GM21360 (cell line): ENCODE measurements around the gene ZC3H4.
A peak's percentile ranks its signal among the peaks of the same experiment; 100 is the strongest.

ENCODE experiments used
- ATAC-seq: cut with Tn5 transposase; IDR thresholded peaks from one replicate; pipeline ENCODE4 v1.9.1; 2021; ENCODE audit warnings: mild to moderate bottlenecking, moderate library complexity; ENCODE audit not compliant: unreplicated experiment

ZC3H4 gene

GRCh38 chr19:47134545-47134944 lies 21.0 kb upstream of the ZC3H4 start:
- ATAC-seq = no peak

DNA sequence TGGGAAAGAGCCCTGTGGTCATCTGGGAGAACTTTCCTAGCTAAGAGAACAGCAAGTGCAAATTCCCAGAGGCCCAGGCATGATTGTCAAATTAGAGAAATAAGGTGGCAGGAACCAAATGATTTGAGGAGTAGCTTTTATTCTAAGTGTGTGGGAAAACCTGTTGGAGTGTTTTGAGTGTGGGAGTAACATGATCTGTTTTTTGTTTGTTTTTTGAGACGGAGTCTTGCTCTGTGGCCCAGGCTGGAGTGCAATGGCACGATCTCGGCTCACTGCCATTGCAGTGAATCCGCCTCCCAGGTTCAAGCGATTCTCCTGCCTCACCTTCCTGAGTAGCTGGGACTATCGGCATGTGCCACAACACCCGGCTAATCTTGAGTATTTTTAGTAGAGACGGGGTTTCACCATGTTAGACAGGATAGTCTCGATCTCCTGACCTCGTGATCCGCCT lies 19.5 kb upstream of the ZC3H4 start:
- no peak for ATAC-seq

GRCh38 chr19:47132194-47132852 lies 18.7 kb upstream of the ZC3H4 start:
- ATAC-seq = no peak

- ATAC-seq = peak; percentile 80
Observed at GRCh38 chr19:47130589-47131227, 17.1 kb upstream of the ZC3H4 start, which contains the start of gene SAE1. Gene SAE1, plus strand, starts transcription at chr19:47130835. Its CDS starts 96 bp downstream, at chr19:47130931.

GRCh38 chr19:47130120-47130588 lies 16.6 kb upstream of the ZC3H4 start:
- ATAC-seq = no peak

GRCh38 chr19:47129579-47129978 lies 16.0 kb upstream of the ZC3H4 start:
- ATAC-seq = no peak

DNA sequence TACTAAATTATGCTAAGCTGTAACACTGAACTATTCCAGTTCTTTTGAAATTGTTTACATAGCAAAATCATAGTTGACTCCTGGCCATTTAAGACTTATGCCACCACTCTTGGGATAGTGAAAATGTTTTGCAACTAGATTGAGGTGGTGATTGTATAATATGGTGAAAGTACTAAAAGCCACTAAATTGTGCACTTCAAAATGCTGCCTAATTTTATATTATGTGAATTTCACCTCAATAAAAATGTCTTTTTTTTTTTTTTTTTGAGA lies 12.0 kb upstream of the ZC3H4 start:
- no peak for ATAC-seq

- ATAC-seq = no peak
Observed at GRCh38 chr19:47124937-47125668, 11.5 kb upstream of the ZC3H4 start.

DNA sequence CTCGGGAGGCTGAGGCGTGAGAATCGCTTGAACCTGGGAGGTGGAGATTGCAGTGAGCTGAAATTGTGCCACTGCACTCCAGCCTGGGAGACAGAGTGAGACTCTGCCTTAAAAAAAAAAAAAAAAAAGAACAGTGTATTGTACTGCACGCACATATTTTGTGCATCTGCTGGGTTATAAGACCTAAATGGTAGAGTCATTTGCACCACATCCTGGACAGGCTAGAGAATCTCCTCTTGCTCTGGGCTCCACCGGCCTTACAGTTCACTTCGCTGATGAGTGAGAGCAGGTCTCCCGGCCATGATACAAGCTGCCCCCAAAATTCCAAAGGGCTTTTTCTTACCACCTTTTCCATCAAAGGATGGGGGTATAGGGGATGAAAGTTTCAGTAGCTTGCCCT lies 9.8 kb upstream of the ZC3H4 start:
- no peak for ATAC-seq

DNA sequence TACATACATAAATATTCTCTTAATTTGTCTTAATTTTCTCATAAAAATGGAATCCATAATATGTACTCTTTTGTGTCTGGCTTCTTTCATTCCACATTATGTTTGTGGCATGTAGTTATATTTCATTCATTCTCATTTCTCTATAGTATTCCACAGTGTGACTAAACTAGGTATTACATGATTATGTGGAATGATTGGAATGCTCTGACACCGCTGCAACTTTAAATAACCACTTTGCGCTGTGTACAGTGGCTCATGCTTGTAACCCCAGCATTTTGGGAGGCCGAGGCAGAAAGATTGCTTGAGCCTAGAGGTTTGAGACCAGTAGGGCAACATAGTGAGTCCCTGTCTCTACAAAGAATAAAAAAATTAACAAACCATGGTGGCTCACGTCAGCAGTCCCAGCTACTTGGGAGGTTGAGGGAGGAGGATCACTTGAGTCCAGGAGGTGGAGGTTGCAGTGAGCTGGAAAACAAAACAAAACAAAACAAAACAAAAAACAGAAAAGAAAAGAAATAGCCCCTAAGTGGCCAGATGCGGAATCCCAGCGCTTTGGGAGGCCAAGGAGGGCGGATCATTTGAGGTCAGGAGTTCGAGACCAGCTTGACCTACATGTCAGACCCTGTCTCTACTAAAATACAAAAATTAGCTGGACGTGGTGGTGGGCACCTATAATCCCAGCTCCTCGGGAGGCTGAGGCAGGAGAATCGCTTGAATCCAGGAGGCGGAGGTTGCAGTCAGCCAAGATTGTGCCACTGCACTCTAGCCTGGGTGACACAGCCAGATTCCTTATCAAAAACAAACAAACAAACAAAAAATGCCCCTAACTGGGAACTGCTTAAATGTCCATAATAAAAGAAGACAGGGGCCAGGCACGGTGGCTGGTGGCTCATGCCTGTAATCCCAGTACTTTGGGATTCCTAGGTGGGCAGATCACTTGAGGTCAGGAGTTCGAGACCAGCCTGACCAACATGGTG lies 9.1 kb upstream of the ZC3H4 start:
- ATAC-seq = no peak

GRCh38 chr19:47120470-47121067 lies 7.0 kb upstream of the ZC3H4 start:
- no peak for ATAC-seq

GRCh38 chr19:47113850-47114651 lies 475 bp upstream of the ZC3H4 start:
- ATAC-seq = no peak

- peak; percentile 16 for ATAC-seq
Observed at GRCh38 chr19:47112166-47112996, 1.2 kb downstream of the ZC3H4 start.

- ATAC-seq = no peak
Observed at GRCh38 chr19:47111682-47112165, 1.9 kb downstream of the ZC3H4 start.

GRCh38 chr19:47111006-47111621 lies 2.5 kb downstream of the ZC3H4 start:
- ATAC-seq = no peak

GRCh38 chr19:47110521-47111005 lies 3.0 kb downstream of the ZC3H4 start:
- no peak for ATAC-seq

DNA sequence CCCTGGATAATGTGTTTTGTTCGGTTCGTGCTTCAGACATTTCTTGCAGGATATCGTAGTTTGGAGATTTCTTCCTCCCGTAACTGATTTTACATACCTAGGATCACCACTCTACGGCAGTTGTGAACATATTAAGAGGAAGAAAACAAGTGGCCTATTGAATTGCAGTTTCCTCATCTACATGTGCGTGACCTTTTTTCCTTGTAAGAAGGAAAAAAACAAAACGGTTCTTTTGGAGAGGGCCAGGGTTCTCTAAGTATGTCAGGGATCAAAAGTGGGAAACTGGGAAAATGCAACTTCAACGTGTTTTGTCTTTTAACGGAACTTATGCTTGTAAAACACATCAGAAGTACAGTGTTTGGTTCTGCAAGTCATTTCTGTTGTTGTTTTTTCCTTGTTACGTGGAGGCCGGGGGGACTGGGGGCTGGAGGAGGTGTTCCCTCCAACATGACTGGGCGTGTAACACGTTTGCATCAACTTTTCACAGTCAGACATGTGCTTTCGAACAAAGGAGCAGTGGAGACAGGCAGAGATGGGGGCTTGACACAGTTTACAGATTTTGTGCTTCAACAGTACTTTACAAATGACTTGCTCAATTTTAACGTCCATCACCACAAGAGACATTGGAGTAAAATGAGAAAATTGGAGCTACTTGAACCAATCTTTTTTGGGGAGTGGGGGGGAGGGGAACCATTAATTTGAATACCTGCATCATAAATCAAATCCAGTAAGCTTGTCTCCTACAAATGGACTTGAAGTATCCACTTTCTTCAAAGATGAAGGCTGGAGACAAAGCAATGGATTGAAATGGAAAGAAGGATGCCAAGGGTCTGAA lies 3.8 kb downstream of the ZC3H4 start:
- no peak for ATAC-seq
